RCC 7860 (cell line): Measurements from ENCODE around the gene FKBP2.
A peak's percentile ranks its signal among the peaks of the same experiment; 100 is the strongest.

Experiments
- DNase-seq: peaks from one replicate; pipeline ENCODE4 v3.0.0-alpha.2; 2015; ENCODE audit warnings: low spot score
- FAIRE-seq: peaks from 2 replicates; lab custom pipeline; 2012; peaks lifted over from hg19 to GRCh38; lab: Jason Lieb, UNC

The FKBP2 gene

DNA sequence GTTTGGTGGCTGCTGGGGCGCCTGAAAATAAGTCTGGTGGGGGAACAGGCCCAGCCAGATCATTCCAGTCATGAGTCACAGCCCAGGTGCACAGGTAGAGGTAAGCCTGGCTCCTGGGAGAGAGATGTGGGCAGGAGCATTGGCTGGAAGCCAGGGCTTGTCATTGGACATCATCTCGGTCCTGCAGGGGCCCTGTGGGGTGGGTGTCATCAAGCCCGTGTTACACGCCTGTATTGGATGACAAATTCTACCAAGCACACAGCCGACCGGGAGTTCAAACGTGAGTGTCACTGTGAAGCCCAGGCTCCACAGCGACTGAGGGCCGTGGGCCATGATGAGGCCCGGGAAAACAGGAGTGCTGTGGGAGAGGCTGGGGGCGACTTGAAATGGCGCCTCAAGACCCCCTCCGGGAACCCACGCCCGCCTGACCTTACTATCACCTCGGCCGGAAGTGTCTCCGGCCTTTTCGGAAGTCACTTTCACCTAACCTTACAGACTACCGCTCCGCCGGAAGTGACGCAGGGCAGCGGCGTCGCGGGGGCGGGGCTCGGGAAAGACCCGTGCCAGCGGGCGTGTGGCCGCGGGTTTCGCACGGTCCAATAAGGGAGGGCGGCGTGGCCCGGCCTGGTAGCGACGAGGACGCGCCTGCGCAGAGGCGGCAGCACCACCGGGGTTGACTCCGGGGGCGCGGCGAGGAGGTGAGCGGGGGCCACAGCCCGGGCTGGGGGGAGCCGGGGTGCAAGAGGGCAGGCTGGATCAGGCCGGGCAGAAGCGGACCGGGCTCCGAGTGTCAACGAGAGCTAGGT is at the start of gene FKBP2:
Gene FKBP2, plus strand, starts transcription at position 661 of the 806 bp plus-strand sequence. CDS start 1,293 bp downstream, outside the sequence.
- FAIRE-seq (no peak), DNase-seq (peak; percentile 88)

DNA sequence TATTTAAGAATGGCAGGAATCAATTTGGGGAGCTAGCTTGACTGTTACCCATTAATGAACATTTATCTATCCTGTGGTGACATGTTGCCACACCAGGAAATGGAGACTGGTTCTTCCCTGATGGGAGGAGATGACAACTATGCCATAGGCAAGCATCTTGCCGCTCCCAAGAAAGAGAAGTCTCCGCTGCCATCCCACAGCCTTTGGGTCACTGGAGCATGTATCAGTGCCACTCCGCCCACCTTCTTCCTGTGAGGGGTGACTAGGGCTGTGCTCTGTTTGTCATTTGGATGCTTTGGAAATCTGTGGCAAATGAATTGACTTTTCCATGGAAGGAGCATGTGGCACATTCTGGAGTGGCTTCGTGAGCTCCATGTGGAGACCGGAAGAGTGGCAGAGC is 48.5 kb upstream of the FKBP2 start:
- no peak for FAIRE-seq

DNA sequence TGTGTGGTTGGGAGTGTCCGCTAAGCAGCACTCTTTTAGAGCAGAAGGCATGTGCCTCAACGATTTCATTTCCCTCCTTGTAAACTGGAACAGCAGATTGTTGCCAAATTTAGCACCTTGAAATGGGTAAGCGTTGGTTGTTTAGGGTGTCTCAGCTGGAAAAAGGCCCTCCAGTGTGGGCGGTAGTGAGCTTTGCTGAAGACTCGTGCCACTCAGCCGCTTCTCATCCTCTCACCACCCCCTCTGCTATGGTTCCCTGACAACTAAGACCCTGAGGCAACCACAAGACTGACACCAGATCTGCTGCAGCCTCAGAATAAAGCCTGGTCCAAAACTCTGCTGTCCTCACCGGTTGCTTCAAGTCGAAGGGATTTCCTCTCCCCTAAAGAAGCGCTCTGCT is 44.3 kb upstream of the FKBP2 start:
- no peak for FAIRE-seq
- DNase-seq = no peak

More for the DNA sequence above, 48.5 kb upstream of the FKBP2 start:
- no peak for DNase-seq

DNA sequence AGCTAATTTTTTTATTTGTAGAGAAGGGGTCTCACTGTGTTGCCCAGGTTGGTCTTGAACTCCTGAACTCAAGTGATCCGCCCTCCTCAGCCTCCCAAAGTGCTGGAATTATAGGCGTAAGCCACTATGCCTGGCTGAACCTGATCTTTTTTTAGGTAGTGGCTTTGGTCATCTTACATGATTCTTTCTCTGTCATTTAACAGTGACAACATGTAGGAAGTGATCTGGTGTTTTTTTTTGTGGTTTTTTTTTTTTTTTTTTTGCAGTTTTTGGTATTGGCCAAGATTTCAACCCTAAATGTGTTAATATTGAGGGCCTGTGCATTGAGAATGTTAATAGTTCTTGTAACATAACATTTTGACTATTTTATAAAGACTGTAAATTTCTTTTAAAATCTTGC is 42.4 kb upstream of the FKBP2 start:
- no peak for FAIRE-seq
- DNase-seq = no peak

DNA sequence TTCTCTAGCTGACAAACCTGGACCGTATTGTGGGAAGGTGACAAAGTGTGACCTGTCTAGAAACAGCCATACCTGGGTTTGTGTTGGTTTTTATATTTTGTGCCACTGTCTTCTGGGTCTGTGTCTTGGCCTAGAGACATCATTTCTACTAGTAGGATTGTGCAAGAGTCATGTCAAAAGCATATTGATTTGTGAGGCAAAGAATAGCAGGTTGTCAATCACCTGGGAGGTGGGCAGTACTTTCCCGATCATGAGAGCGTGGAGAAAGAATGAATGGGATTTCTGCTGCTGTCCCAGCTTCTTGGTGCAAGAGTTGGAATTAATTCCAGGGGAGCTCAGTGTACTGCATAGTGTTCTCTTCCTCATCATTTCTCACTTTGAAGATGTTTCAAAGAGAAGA is 39.4 kb upstream of the FKBP2 start:
- DNase-seq (no peak), FAIRE-seq (no peak)

DNA sequence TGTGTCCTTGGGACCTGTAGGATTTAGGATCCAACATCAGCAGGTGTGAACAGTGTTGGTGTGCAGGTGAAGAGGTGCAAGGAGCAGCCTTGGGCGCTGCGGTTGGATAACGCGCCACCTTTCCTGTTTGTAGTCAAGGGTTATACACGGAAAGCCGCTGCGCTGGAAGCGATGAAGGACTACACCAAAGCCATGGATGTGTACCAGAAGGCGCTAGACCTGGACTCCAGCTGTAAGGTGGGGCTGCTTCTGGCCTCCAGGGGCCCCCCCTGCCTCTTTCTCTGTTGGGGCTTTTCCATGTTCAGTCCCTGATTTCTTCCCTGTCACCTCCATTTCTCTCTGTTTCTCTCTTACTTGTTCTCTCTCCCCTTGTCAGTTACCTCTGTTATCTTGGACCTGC is 37.9 kb upstream of the FKBP2 start:
- no peak for DNase-seq
- no peak for FAIRE-seq

DNA sequence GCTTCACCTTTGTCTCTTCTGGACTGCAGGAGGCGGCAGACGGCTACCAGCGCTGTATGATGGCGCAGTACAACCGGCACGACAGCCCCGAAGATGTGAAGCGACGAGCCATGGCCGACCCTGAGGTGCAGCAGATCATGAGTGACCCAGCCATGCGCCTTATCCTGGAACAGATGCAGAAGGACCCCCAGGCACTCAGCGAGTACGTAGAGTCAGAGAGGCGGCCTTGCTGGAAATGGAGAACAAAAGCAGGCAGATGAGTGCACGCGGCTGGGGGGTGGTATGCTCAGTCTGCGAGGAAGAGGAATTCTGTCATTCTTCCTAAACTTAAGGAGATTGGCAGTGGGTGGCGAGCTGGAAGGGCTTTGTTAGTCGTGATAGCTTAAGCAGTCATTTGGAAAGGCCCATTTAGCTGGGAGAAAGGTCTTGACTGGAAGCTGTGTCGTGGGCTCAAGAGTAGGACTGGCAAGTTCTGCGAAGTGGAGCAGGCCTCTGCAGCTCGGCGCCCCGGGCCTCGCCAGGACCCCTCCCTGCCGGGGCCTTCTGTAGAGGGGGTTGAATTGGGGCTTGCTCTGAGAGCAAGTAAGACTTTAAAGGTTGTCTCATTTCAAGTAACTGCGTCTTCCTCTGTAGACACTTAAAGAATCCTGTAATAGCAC is 37.3 kb upstream of the FKBP2 start:
- DNase-seq = no peak
- FAIRE-seq = no peak

DNA sequence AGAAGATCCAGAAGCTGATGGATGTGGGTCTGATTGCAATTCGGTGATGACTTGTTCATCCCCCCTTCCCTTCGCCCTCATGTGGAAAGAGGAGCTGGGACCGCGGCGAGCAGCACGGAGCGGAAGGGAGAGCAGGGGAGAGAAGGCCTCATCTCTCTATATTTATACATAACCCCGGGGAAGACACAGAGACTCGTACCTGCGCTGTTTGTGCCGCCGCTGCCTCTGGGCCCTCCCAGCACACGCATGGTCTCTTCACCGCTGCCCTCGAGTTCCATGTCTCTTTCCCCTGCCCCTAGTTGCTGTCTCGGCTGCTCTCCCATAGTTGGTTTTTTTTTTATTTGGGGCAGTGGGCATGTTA is 36.8 kb upstream of the FKBP2 start:
- DNase-seq (no peak), FAIRE-seq (no peak)

DNA sequence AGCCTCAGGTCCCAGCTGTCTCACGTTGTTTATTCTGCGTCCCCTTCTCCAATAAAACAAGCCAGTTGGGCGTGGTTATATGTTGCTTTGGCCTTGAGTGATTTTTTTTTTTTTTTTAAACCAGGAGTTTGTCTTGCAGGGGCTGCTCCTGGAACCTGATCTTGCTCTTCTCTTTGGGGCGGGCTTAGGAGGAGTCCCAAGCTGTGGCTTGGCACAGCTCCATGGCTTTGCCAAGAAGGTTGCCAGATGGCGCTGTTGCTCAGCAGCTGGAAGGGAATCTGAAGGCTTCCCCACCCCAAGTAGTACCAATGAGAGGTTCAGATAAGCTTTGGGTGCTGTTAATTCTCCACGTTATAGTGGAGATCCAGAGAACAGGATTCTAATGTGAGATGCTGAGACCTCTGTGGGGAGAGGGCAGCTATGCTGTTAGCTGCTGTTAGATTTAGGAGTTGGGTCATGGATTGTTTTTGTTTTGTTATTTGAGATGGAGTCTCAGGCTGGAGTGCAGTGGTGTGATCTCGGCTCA is 36.4 kb upstream of the FKBP2 start:
- no peak for FAIRE-seq
- peak; percentile 63 for DNase-seq

DNA sequence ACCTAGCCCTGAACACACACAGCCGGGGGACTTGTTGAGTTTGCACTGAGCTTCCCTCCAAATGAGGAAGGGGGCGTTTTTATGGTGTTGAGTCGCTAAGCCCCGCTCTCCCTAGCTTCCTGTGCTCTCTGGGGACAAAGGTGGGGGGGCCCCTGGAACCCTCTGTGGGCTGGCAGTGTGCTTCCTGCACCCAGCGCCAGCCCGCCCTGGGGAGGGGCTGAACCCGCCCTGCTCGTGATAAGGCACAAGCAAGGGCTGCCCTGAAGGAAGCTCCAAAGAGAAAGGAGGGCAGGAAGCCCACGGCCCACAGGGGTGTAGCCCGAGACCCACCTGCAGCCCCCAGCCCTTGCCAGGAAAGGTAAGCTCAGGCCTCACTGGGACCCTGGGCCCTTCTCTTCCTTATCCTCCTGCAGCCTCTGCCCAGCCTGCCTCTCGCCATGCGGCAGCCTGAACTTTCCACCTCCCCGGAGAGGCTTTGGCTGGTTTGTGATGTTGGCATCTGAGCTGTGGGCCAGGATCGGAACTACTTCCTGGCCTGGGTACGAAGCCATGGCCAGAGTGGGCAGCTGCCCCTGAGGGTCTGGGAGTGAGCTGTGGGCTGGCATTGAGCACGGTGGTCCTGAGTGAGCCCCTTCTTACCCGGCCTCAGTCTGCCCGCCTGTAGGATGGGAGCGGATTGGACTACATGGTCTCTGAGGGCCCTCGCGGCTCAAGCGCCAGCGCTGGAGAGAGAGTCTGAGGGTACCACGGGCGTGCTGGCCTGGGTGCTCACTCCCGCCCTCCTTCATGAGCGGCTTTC is 34.2 kb upstream of the FKBP2 start, which contains the start of gene FERMT3:
Gene FERMT3, plus strand, starts transcription at position 265 of the 799 bp plus-strand sequence. CDS start 644 bp downstream, outside the sequence.
- FAIRE-seq = no peak

DNA sequence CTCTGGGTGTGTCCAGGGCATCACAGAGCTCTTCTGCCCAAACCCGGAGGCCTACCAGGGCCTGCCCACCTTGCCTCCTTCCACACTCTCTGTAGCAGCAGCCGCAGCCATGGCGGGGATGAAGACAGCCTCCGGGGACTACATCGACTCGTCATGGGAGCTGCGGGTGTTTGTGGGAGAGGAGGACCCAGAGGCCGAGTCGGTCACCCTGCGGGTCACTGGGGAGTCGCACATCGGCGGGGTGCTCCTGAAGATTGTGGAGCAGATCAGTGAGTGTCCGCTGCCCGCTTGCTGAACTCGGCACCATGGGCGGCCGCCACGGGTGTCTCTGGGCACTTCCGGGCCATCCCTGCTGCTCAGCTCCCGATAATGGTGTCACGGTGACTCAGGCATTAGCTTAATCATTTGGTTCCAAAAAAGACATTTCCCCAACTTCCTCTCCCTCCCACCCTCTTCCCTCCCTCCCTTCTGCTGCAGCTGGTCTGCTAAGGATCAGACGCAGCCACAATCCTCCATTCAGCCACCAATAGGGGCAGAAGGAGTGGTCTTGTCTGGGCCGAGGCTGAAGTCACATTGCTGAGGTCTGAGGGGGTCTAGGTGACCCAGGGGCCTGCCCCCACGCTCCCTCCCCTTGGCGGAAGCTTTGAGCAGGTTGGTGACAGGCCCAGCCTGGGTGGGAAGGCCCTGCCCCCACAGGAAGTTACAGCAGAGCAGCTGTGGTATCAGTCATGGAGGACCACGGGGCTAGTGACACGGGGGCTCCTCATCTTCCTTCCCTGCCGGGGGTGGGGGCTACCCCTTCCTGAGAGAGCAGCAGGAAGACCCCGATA is 33.4 kb upstream of the FKBP2 start:
- DNase-seq (no peak), FAIRE-seq (no peak)

More for the DNA sequence above, 34.2 kb upstream of the FKBP2 start, which contains the start of gene FERMT3:
- no peak for DNase-seq

DNA sequence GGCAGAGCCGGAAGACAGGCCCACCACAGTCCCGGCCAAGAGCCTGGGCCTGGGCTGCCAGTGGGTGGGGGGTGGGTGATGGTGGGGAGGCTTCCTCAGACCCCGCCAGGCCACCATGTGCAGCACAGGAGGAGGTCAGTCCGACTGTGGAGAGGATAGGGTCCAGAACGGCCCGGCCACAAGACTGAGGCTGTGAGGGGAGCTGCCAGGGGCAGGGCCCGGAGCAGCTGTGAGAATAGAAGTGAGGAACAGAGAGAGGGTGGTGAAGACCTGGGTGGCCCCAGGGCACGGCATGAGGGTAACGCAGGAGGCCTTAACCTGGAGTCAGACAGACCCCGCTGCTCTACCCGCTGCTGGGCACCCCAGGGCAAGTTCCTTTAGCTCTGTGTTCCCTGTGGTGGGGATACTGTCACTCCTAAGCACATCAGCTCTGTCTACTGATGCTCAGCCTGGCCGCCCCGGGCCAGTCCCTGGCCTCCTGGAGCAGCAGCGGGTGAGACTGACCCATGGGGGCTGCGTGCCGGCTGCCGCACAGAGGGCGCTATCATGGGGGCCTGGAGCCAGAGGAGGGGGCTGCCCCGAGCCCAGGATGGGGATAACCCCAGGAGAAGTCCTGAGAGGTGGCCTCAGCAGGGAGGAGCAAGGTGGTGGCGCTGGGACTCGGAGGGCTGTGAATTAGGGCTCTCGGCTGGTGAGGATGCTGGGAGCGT is 32.7 kb upstream of the FKBP2 start:
- FAIRE-seq (no peak), DNase-seq (no peak)

DNA sequence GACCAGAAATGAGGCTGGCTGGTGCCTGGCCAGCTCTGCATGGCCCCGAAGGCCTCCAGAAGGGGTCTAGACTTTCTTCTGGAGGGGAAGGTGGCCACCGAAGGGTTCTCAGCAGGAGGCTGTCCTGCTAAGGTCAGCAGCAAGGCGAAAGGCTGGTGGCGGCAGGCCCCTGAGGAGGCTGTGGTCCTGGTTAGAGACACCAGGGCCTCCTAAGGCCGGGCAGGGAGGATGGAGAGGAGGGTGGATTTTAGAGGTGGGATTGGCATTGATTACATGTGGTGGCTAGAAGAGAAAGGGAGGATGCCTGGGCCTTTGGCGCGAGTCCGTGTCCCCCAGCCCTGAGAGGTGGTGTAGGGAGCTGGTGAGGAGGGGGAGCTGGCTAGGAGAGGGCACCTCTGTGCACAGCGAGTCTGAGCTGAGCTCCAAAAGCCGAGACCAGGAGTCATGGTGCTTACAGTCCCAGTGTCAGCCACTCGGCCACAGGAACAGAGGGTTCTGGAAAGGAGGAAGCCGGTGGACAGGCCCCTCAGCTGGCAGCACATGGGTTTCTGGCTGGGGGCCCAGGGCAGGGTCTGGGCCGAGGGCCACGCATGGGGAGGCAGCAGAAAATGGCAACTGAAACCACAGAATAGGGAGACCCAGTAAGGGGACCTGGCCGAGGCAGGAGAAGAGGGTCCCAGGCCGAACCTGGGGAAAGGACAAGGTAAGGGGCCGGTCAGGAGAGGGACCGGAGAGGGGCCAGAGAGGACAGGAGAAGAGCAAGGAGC is 31.9 kb upstream of the FKBP2 start:
- no peak for FAIRE-seq

DNA sequence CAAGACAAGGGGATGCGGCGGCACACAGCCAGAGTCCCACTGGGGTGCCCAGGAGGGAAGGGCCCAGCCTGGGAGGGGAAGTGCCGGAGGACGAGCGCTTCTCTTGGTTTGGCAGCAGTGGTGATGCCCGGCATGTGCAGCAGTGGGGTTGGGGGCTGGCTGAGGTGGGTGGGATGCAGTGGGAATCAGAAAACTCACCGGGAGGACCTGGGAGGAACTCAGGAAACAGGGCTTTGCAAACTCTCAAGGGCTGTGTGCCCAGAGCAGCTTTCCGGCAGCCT is 31.4 kb upstream of the FKBP2 start:
- FAIRE-seq = no peak
- DNase-seq = no peak

More for the DNA sequence above, 31.9 kb upstream of the FKBP2 start:
- no peak for DNase-seq

DNA sequence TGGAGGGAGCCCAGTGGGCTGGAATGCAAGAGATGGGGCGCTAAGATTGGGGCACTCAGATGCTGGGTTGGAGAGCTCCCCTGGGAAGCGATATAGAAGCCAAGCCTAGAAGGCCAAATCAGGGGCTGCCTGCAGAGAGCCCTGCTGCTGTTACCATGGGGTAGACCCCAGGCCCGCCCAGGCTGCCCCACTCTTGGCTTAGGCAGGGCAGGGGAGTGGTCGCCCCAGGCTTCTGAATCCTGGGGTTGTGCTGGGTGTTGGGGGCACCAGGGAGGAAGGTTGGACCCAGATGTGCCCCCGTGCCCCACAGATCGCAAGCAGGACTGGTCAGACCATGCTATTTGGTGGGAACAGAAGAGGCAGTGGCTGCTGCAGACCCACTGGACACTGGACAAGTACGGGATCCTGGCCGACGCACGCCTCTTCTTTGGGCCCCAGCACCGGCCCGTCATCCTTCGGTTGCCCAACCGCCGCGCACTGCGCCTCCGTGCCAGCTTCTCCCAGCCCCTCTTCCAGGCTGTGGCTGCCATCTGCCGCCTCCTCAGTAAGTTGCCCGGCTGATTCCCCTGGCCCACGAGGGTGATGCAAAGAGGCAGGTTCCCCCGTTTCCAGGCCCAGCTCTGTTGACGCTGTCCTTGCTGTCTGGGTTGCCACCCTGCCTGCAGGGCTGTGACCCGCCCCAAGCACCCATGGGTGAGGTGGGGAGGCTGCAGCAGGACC is 30.4 kb upstream of the FKBP2 start:
- FAIRE-seq = no peak
- DNase-seq = no peak

DNA sequence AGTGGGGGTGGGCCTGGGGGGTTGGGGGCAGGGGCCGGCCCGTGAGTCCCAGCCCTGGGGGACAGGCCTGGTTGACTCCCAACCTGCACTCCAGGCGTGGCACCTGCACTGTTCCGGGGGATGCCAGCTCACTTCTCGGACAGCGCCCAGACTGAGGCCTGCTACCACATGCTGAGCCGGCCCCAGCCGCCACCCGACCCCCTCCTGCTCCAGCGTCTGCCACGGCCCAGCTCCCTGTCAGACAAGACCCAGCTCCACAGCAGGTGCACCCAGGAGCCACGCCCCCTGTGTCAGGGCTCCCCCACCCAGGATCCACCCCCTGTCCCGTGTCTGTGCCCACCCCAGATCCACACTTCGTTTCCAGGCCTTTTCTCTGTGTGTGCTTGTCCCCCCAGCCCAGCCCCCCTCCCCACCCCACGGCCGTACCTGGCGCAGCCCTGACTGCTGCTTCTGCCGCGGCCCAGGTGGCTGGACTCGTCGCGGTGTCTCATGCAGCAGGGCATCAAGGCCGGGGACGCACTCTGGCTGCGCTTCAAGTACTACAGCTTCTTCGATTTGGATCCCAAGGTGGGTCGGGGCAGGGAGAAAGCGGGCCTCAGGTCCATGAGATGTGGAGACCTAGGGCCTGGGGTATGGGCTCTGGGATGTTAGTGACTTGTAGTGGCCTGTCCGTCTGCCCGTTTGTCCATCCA is 29.6 kb upstream of the FKBP2 start:
- FAIRE-seq (no peak), DNase-seq (no peak)

DNA sequence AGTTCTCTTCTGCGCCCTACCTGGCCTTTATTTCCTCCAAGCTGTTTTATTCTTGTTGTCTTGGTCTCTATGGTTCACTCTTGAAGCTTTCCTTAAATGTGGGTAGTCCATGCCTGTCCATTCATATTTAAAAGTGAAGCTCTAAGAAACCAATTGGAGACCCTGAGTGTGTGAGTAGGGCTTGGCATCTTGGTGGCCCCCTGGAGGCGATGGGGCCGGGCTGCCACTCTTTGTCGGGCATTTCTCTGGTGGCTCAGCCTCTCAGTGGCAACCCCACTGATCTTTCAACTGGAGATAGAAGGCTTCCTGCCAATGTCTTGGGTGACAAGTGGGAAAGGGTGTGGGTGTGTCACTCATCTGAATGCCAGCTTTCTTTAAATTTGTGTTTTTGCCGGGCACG is 24.0 kb upstream of the FKBP2 start:
- FAIRE-seq (no peak), DNase-seq (no peak)
